GM21619 (cell line): ENCODE measurements around the gene NRCAM.
"Not testable (repeated sequence)": the region's sequence is repeated elsewhere in the genome, so short reads cannot be mapped to it uniquely, and the experiment has no call there.

Experiments used
- ATAC-seq: cut with Tn5 transposase; IDR thresholded peaks from one replicate; pipeline ENCODE4 v1.9.1; 2021; ENCODE audit not compliant: unreplicated experiment

NRCAM gene

GRCh38 chr7:108455998-108456677, at the start of gene NRCAM:
TSS of gene NRCAM (minus strand) at chr7:108456436. CDS start at chr7:108240064, 216,372 bp downstream.
- peak; percentile 41 for ATAC-seq

DNA sequence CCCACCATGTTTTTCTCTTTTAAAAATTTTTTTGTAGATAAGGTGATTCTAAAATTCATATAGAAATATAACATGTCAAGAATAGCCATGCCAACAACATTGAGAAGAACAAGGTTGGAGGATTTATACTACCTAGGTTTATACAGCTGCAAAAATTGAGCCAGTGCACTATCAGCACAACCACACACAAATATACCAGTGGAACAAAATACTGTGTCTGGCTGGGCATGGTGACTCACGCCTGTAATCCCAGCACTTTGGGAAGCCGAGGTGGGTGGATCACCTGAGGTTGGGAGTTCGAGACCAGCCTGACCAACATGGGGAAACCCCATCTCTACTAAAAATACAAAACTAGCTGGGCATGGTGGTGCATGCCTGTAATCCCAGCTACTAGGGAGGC, 48.3 kb upstream of the NRCAM start:
- ATAC-seq, result not testable (repeated sequence)

DNA sequence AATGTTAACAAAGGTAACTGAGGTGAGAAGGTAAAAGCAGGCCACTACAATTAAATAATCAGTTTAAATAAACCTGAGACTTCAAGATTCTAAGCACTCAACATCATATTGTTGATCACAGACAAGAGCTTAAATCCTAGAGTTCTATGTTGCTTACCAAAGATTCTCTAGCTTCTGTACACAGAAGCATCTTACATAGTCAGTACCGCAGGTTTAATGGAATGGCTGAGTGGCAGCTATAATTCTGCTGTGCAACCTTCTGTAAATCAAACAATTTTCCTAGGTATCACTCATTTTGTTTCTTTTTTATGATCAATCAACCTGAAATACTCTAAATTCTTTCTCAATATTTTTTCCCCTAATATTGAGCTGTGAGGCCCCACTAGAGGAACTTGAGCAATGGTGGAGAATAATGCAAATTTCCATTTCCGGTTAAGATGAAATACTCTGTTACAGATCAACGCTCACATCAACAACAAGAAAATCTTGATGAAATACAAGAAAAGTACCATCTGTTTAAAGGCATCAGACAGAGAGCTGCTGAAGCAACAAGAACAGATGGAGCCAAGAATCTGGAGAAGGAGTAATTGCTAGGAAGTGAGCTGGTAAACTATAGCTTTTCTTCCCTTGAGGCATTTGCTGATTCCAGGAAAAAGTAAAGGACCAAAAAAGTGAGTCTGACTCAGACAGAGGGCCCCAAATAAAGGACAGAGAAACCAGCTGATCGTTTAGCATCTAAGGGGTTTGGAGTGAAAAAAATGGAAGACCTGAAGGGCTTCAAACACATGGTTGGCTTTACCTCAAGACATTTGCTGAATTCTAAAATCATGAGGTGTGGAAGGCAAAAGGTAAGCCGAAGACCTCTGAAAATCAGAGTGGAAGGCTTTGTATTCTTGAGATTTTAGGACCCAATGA, 47.1 kb upstream of the NRCAM start:
- peak; percentile 96 for ATAC-seq

GRCh38 chr7:108499566-108499965, 43.3 kb upstream of the NRCAM start:
- no peak for ATAC-seq

GRCh38 chr7:108498481-108498880, 42.2 kb upstream of the NRCAM start:
- ATAC-seq, result no peak

- peak; percentile 83 for ATAC-seq
These were observed 41.0 kb upstream of the NRCAM start for GRCh38 chr7:108497082-108497725.

DNA sequence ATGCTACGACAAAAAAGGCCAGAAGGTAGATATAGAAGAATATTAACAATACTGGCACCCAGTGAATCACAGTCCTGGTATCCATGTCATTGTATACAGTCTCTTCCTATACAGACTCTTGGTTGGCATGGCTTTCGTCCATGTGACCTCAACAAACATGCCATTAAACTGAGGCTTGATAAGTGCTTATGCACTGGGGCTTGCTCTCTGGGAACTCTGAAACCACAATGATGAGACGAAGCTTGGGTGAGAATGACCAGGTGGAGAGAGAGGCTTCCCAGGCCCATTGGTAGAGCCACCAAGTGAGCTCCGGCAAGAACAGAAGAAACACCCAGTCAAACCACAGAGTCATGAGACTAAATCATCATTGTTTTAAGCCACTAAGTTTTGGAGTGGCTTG, 36.5 kb upstream of the NRCAM start:
- ATAC-seq, result no peak

GRCh38 chr7:108488768-108489538, 32.7 kb upstream of the NRCAM start:
- ATAC-seq, result no peak

DNA sequence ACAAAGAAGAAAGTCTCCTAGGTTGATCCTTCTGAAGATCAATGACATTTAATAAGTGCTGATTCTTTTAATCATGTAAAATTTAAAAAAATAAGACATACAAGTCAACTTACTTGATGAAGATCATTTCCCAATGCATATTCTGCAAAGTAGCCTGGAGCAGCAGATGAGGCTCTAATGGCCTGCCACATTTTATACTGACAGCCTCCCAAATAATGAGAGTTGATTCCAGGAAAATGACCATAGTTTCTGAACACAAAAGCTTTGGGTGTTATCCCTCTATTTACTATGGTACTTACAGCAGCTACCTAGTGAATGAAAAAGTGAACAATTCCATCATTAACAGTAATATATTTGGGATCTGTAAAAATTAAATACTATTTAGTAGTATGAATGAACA, 31.4 kb upstream of the NRCAM start:
- ATAC-seq, result no peak

DNA sequence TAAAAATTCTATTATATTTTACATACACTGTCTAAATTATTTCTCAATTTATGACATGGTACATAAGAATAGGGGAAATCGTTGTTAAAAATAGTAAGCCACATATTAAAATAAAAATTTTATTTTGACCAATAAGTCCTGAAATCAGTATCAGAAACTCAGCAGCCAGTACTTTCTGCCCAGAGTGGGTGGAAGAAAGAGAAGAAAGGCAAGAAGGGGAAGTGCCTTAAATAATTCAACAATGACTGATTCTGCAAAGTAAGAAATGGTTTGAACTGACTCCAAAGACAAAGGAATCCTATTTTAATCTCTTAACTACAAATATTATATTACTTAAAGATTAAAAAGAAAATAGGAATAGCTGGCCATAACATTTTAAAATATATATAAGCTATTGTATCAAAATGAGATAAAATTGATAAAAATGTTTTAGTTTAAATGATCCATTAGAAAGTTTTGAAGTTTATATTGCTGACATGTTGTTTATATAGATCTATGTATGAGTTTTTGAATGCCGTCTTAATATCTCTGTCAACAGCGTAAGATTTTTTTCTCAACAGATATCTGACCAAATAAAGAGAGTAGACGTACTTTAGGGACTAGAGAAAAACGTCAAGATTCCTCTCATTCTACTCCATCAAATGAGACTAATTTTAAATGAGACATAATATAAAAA, 30.2 kb upstream of the NRCAM start:
- ATAC-seq, result no peak

- no peak for ATAC-seq
These were observed 27.9 kb upstream of the NRCAM start for GRCh38 chr7:108484137-108484536.

DNA sequence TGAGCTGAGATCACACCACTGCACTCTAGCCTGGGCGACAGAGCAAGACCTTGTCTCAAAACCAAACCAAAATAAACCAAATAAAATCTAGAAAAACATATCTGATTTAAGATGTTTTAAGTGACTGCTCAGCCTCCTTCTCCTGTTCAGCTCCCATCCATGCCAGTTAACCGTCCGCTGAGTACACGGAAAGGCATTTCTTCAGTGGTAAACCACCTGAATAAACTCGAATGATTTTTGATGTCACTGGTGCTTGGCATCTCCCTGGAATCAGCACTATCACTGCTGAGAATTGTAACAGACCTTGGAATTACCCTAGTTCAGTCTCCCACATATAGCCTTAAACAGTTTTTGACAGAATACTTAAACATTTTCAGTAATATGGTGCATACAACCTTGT, 24.1 kb upstream of the NRCAM start:
- no peak for ATAC-seq

DNA sequence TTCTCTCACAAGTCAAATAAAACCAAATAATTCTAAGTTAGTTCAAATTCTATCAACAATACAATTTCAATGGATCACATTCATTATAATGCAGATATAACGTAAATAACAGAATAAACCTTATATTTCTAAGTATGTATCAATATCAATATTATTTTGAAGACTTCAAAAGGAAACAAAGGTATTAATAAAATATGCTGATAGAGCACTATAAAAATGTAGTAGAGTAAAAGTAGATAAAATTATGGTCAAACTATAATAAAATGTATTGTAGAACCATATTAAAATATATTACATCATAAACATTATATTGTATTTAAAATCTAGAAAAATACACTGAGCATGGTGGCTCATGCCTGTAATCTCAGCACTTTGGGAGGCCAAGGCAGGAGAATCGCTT, 23.5 kb upstream of the NRCAM start:
- no peak for ATAC-seq

- ATAC-seq, result no peak
These were observed 22.9 kb upstream of the NRCAM start for GRCh38 chr7:108479118-108479517.

- ATAC-seq, result no peak
These were observed 12.0 kb upstream of the NRCAM start for GRCh38 chr7:108468246-108468645.

DNA sequence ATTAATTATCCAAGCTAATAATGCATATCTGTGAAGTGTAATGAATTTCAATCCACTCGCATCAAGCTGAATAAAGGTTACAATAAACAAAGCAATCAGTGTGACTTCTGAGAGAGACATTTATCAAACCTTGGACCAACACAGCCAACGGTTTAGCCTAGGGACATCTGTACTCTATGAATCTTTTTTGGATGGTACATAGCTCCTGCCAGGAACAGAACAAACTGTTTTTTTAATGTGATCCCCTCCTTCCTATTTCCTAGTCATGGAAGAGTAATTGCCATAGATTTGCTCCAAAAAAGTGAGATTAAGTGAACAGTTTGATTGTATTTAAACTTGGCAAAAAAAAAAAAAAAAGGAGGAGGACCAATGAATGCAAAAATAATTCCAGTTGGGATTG, 11.2 kb upstream of the NRCAM start:
- no peak for ATAC-seq

DNA sequence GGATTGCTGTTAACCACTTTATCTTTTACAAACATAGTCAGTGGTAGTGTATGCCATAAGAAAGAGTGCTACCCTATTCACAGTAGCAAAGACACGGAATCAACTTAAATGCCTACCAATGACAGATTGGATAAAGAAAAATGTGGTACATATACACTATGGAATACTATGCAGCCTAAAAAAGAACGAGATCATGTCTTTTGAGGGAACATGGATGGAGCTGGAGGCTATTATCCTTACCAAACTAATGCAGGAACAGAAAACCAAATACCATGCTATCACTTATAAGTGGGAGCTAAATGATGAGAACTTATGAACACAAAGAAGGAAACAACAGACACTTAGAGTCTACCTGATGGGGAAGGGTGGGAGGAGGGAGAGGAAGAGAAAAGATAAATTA, 10.1 kb upstream of the NRCAM start:
- ATAC-seq, result not testable (repeated sequence)

GRCh38 chr7:108464743-108465142, 8.5 kb upstream of the NRCAM start:
- ATAC-seq, result no peak

DNA sequence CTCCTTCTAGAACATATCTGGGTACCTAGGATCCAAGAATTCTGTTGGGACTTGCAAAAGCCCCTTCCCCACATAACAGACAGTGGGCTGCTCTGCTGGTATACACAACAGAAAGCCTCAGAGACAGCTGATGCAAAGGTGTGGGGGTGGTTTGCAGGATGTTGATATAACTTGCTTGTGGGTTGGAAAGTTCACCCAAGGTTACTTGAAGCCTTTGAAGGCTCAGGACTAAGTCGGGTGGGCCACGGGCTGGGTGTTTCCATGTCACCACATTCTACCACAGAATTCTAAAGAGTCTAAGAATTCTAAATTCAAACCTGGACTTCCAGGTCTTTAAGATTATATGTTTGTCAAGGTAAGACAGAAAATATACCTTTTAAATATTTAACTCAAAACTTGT, 7.4 kb upstream of the NRCAM start:
- ATAC-seq, result no peak

GRCh38 chr7:108461840-108462239, 5.6 kb upstream of the NRCAM start:
- ATAC-seq, result no peak
